ENCODE results near the gene SNRNP48. TPM values are rescaled to one million over a fixed set of nuclear protein-coding genes. Genes with fewer than 3 reads are reported as not detected.

Gene SNRNP48
- total RNA-seq, 2 donors from 2014 or later, result 6.8 to 9.6 TPM

DNA sequence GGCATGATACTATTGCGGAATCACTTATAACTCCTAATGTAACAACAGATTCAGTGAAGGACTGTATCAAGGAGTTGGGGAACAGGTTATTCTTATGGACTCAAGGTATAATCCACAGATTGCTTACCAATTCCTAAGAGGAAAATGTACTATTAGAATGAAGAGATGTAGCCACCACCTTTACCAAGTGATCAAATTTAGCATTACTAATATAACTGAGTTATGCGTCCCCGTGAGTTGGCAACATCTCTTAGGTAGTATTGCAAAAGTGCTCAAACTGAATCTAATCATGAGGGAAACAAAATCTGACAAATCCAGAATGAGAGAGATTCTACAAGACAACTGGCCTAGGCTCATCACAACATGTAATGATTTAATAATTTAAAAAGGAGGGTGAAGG is 777 bp upstream of the SNRNP48 start:
- H3K36me3 Mint-ChIP-seq (ENCODE audit: low read depth), result peaks cover 2% of the 10 kb centered on the region
- H3K4me3 Mint-ChIP-seq, result peak overlapping the region; percentile 100
- no peaks in the 10 kb centered on the region for H3K27me3 Mint-ChIP-seq
- DNase-seq, result no peak
- no peak for ATAC-seq
- no peaks in the 10 kb centered on the region for H3K9me3 ChIP-seq (ENCODE audit: control insufficient read depth, low read length, poor library complexity, severe bottlenecking)
- H3K4me1 Mint-ChIP-seq, result peaks cover 41% of the 10 kb centered on the region
- peak overlapping the region; percentile 95 for H3K27ac Mint-ChIP-seq

DNA sequence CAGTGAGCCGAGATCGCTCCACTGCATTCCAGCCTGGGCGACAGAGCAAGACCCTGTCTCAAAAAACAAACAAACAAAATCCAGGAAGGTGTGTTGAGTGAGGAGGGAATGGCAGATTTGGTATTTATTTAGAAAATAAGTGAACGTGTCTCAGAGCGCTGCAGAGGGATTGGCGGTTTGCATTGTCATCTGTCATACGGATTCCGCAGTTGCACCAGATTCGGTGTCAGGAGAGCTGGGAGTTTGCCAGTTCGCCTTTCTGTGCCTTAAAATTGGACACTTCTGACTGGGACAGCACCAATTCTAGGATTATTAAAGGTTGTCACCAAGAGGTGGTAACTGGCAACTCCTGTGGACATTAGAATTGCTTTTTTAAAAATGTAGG is 912 bp downstream of the SNRNP48 start:
- peak overlapping the region; percentile 100 for H3K4me3 Mint-ChIP-seq
- H3K27me3 Mint-ChIP-seq, result no peaks in the 10 kb centered on the region

DNA sequence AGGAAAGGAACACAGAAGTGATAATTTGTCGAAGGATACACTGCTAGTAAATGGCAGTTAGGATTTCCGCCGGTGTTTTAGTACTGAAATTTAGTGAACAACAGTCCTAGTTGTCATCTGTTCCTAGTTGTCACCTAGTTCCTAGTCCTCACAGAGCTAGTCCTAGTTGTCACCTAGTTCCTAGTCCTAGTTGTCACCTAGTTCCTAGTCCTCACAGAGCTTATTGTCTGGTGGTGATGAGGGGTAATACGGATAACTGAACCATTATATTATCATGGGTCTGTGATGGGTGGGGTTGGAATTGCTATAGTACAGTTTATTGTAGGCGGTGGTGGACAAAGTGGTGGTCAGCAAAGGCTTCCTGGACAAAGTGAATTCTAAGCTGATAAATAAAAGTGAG is 1.8 kb downstream of the SNRNP48 start:
- no peaks in the 10 kb centered on the region for H3K9me3 ChIP-seq (ENCODE audit: control insufficient read depth, low read length, poor library complexity, severe bottlenecking)
- DNase-seq (no peak), ATAC-seq (no peak)
- Mint-ChIP-seq H3K4me3 (peak overlapping the region; percentile 67), H3K4me1 (peaks cover 41% of the 10 kb centered on the region), H3K36me3 (ENCODE audit: low read depth) (peaks cover 2% of the 10 kb centered on the region), H3K27ac (peak overlapping the region; percentile 74), H3K27me3 (no peaks in the 10 kb centered on the region)

More for the DNA sequence above, 912 bp downstream of the SNRNP48 start:
- DNase-seq, result no peak
- H3K27ac Mint-ChIP-seq, result peak overlapping the region; percentile 95
- ATAC-seq, result no peak
- H3K4me1 Mint-ChIP-seq, result peaks cover 41% of the 10 kb centered on the region
- H3K36me3 Mint-ChIP-seq (ENCODE audit: low read depth), result peaks cover 2% of the 10 kb centered on the region
- no peaks in the 10 kb centered on the region for H3K9me3 ChIP-seq (ENCODE audit: control insufficient read depth, low read length, poor library complexity, severe bottlenecking)

DNA sequence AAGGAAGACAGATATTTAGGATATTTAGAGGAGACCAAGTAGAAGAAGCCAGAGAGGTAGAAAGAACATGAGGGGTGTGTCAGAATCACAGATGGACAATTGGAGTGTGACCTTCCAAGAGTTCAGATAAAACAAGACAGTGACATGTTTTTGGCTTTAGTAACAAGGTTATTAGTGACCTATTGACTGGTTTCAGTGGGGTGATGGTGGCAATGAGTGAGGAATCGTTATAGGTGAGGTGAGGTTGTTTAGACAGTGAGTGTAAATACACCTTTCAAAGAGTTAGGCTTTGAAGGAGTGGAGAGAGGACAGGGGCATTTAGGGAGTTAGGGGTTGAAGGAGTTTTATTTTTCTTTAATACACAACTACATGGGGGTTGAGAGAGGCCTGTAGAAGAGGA is 3.2 kb downstream of the SNRNP48 start:
- H3K36me3 Mint-ChIP-seq (ENCODE audit: low read depth), result peaks cover 2% of the 10 kb centered on the region
- H3K27ac Mint-ChIP-seq, result peak overlapping the region; percentile 74
- DNase-seq, result no peak
- H3K9me3 ChIP-seq (ENCODE audit: control insufficient read depth, low read length, poor library complexity, severe bottlenecking), result no peaks in the 10 kb centered on the region
- ATAC-seq, result no peak
- no peaks in the 10 kb centered on the region for H3K27me3 Mint-ChIP-seq
- H3K4me1 Mint-ChIP-seq, result peaks cover 36% of the 10 kb centered on the region
- H3K4me3 Mint-ChIP-seq, result no peak overlapping the region

DNA sequence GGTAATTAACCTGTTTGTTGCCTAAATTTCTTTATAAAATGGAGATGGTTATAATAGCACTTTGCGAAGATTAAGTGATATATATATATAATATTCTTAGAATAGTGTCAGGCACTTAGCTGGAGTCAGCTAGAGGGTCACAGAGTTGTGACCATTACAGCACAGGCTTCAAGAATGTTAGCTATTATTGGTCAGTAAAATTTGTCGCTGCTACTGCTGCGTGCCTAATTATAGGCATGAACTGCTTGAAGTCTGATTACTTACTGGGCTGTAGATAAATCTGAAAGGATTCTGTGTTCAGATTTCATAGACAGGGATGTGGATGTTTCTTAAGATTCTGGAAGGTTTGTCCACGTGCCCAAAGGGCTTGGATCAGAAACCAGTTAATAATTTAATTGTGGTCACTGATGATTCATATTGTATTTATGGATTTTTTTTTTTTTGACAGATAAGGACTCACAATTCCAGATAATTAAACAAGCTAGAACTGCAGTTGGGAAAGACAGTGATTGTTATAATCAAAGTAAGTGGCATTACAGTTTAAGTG is 4.7 kb downstream of the SNRNP48 start:
- Mint-ChIP-seq H3K4me1 (peaks cover 31% of the 10 kb centered on the region), H3K4me3 (no peak overlapping the region), H3K27me3 (no peaks in the 10 kb centered on the region), H3K36me3 (ENCODE audit: low read depth) (peaks cover 2% of the 10 kb centered on the region), H3K27ac (no peak overlapping the region)
- DNase-seq, result no peak
- H3K9me3 ChIP-seq (ENCODE audit: control insufficient read depth, low read length, poor library complexity, severe bottlenecking), result no peaks in the 10 kb centered on the region
- ATAC-seq, result no peak

DNA sequence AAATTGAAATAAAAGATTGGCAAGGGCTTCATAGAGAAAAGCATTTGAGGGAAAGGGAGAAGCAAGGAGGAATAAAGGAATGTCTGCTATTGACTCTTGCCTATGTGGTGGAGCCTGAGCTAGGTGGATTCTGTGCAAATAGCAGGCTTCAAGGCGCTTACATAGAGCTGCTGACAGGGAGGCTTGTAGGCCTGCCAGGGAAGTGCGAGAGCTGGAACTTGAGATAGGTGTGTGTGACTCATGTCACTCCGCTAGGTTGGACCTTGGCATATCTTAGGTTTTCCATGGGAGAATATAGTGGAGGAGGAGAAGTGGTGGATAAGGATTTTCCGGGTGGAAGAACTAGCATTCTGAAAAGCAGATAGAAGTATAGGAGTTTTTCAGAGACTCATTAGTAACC is 14.0 kb downstream of the SNRNP48 start:
- Mint-ChIP-seq H3K4me3 (no peak overlapping the region), H3K27ac (peak overlapping the region; percentile 90)
- no peaks in the 10 kb centered on the region for H3K9me3 ChIP-seq (ENCODE audit: control insufficient read depth, low read length, poor library complexity, severe bottlenecking)

DNA sequence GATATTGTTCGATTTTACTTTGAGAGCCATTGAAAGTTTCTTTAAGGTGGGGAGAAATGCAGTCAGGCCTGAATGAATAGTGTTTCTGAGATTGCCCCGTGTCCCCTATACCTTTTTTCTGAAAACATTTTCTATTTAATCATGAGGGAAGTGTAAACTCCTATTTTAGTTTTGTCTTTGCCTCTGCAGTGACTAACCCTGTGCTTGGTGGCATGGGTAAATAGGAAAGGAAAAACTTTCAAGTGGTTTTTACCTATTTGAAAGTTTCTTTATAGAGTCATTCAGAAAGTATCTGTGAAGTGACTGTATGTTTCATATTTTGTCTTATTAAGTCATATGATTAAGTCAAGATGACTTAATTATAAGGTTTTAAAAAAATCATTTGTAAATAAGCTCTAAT is 14.5 kb downstream of the SNRNP48 start:
- ATAC-seq (no peak), DNase-seq (no peak)
- peak overlapping the region; percentile 90 for H3K27ac Mint-ChIP-seq
- peaks cover 9% of the 10 kb centered on the region for H3K4me1 Mint-ChIP-seq
- no peaks in the 10 kb centered on the region for H3K27me3 Mint-ChIP-seq
- peaks cover 24% of the 10 kb centered on the region for H3K36me3 Mint-ChIP-seq (ENCODE audit: low read depth)
- no peaks in the 10 kb centered on the region for H3K9me3 ChIP-seq (ENCODE audit: control insufficient read depth, low read length, poor library complexity, severe bottlenecking)
- H3K4me3 Mint-ChIP-seq, result no peak overlapping the region

More for the DNA sequence above, 14.0 kb downstream of the SNRNP48 start:
- peaks cover 24% of the 10 kb centered on the region for H3K36me3 Mint-ChIP-seq (ENCODE audit: low read depth)
- ATAC-seq, result no peak
- no peaks in the 10 kb centered on the region for H3K27me3 Mint-ChIP-seq
- no peak for DNase-seq
- H3K4me1 Mint-ChIP-seq, result peaks cover 9% of the 10 kb centered on the region

DNA sequence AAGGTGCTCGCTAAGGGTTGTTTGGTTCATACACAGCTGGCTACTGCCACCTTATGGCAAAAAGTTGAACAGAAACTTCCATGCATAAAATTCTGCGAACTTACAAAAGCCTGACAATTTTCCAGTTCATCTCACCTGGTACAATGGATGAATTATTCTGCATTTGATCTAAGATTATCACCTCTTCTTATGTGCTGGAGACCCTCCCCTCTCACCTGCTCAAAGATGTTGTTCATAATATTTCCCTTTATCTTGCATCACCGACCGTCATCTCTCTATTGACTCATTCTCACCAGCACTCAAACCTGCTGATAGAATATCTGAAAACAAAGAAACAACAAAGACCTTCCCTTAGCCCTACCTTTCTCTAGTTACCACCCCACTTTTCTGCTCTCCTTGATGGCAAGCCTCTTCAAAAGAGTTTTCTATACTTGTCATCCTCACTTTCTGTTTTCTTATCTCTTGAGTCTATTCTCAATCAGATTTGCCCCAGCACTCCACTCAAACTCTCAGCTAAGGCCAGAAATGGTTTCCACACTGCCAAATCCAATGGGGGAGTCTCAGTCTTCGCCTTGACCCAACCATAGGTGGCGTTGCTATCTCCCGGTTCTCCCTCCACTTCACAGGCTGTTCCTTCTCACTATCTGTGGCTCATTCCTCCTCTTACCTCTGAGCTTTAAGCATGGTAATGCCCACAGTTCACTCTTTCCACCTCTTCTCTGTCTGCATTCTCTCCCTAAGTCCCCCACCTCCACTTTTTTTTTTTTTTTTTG is 25.8 kb downstream of the SNRNP48 start:
- Mint-ChIP-seq H3K4me3 (no peak overlapping the region), H3K27ac (peak overlapping the region; percentile 62), H3K4me1 (peaks cover 20% of the 10 kb centered on the region), H3K27me3 (peaks cover 24% of the 10 kb centered on the region), H3K36me3 (ENCODE audit: low read depth) (peaks cover 4% of the 10 kb centered on the region)
- peak; percentile 53 for ATAC-seq
- DNase-seq, result peak in 1 of 3 donors; percentile 13
- H3K9me3 ChIP-seq (ENCODE audit: control insufficient read depth, low read length, poor library complexity, severe bottlenecking), result no peaks in the 10 kb centered on the region

DNA sequence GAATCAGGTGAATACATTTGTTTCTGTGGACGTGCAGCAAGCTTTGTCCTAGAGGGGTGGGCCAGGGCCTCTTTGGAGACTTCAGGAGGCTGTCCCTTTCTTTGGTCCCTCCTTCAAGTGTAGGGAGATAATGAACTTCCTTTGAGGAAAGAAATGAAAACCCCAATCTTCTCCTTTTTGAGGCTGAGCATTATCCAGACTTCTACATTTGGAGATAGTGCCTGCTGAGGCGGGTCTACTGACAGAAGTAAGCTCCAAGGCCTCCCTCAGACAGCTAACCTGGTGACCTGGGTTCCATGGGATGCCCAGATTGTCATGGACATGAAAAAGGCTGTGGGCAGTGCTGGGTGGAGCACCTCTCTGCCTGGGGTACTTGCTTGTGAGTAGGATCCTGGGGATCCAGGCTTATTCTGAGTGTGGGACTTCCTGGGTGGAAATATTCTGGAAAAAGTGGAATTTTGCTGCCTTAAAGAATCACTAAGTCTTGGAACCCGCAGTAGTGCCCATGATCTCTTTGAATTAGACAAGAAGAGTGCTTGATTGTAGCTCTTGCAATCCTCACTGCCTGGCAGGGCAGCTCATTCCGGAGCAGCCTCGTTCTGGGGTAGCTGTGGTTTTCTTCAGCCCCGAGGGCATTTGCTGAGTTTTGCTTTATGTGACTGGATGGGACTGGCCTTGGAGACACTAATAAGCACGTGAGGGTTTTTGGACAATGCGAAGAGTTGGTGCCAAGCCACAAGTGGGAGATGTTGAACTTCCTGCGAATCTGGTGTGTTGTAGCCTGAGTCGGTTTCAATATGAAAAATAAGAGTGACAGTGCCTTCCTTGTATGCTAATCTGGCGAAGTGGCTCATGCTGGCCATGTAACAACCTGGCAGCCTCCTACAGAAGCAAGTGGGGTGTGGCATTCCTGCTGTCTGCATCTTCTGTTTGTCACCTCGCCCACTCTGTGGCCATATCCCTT is 28.1 kb downstream of the SNRNP48 start:
- ATAC-seq (no peak), DNase-seq (no peak)
- Mint-ChIP-seq H3K4me3 (no peak overlapping the region), H3K27me3 (peaks cover 24% of the 10 kb centered on the region), H3K27ac (peak overlapping the region; percentile 14), H3K36me3 (ENCODE audit: low read depth) (no peaks in the 10 kb centered on the region), H3K4me1 (peaks cover 17% of the 10 kb centered on the region)
- H3K9me3 ChIP-seq (ENCODE audit: control insufficient read depth, low read length, poor library complexity, severe bottlenecking), result no peaks in the 10 kb centered on the region

DNA sequence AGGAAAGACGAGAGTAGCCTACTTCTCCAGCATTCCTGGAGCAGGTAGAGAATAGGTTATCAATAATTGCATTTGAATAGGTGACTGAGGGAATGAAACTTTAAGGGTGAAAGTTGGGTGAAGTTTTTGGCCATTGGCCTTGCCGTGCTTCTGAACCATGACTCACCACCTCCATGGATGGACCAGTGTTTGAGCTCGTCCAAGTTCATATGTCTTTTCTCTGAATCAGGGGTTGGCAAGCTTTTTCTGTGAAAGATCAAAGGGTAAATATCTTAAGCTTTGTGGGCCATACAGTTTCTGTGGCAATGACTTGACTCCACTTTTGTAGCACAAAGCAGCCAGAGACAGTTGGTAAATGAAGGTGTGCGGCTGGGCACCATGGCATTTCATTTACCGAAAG is 31.8 kb downstream of the SNRNP48 start:
- Mint-ChIP-seq H3K36me3 (ENCODE audit: low read depth) (no peaks in the 10 kb centered on the region), H3K4me3 (no peak overlapping the region), H3K27me3 (peaks cover 36% of the 10 kb centered on the region), H3K4me1 (peaks cover 4% of the 10 kb centered on the region), H3K27ac (no peak overlapping the region)
- H3K9me3 ChIP-seq (ENCODE audit: control insufficient read depth, low read length, poor library complexity, severe bottlenecking), result no peaks in the 10 kb centered on the region
- DNase-seq (no peak), ATAC-seq (no peak)

DNA sequence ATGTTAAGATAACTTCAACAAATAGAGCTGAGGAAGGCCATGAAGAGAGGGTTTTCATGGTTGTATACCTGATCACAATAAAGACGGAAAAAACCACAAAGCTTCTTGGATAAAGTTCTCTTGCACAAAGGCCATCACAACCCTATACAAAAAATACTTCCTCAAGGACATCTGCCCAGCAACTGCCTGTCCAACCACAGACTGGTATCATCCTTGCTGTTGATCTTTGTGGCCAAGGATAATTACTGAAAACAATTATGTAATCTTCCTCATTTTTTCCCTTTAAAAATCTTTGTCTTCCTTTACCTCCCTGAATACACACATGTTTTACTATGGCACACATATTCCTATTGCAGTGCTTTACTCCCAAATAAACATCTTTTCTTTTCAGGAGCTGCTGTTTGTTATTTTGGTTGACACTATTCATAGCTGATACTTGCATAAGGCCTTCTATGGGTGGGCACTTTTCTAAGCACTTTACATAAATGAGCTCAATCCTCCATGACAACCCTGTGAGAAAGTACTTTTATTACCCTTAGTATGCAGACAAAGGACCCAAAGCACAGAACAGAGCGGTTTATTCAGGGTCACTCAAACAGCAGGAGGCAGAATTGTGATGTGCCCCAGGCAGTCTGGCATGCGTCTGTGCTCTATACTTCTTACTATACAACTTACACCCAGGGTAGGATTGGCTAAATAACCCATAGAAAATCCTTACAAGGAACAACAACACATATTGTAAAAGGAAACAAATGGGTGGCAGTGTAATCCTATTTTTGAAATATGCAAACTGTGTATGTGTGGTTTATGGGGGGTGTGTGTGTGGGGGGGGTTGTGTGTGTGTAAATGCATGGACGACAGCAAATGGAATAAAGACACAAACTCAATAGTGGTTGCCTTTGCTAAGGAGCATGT is 35.1 kb downstream of the SNRNP48 start:
- Mint-ChIP-seq H3K27me3 (peaks cover 31% of the 10 kb centered on the region), H3K4me3 (no peak overlapping the region), H3K4me1 (no peaks in the 10 kb centered on the region), H3K27ac (peak overlapping the region; percentile 37), H3K36me3 (ENCODE audit: low read depth) (no peaks in the 10 kb centered on the region)
- H3K9me3 ChIP-seq (ENCODE audit: control insufficient read depth, low read length, poor library complexity, severe bottlenecking), result no peaks in the 10 kb centered on the region
- no peak for DNase-seq
- ATAC-seq, result no peak

DNA sequence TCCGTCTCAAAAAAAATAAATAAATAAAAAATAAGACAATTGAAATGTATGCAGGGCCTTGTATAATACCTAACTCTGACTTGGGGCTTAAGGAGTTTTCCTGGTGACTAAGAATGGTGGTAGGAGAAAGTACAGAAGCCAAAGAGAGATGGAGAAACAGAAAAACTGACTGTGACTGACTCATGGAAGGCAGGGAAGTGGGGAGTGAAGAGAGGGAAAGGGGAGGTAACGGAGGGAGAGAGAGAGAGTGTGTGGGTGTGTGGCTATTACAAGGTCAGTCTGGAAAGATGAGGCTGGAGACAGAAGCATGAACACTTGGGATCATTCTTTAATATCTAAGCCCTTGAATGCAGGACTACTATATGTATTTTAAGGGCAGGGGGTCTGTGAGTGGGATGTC is 38.5 kb downstream of the SNRNP48 start:
- Mint-ChIP-seq H3K27ac (no peak overlapping the region), H3K4me1 (no peaks in the 10 kb centered on the region), H3K36me3 (ENCODE audit: low read depth) (no peaks in the 10 kb centered on the region), H3K4me3 (no peak overlapping the region), H3K27me3 (peaks cover 40% of the 10 kb centered on the region)
- no peak for ATAC-seq
- DNase-seq, result no peak
- no peaks in the 10 kb centered on the region for H3K9me3 ChIP-seq (ENCODE audit: control insufficient read depth, low read length, poor library complexity, severe bottlenecking)

All from T-helper 17 cell (primary cell).